GM18867 (cell line): ENCODE results near the gene MAMLD1.

Experiments
- ATAC-seq: cut with Tn5 transposase; IDR thresholded peaks from one replicate; pipeline ENCODE4 v1.9.1; 2021; ENCODE audit warnings: mild to moderate bottlenecking, moderate library complexity; ENCODE audit not compliant: unreplicated experiment

The MAMLD1 gene

GRCh38 chrX:150405006-150405405, 41.9 kb downstream of the MAMLD1 start:
- no peak for ATAC-seq

- ATAC-seq: no peak
These were observed 42.5 kb downstream of the MAMLD1 start for GRCh38 chrX:150405576-150405975.

- ATAC-seq: no peak
These were observed 43.5 kb downstream of the MAMLD1 start for GRCh38 chrX:150406596-150406995.

- ATAC-seq: no peak
These were observed 44.9 kb downstream of the MAMLD1 start for GRCh38 chrX:150408007-150408406.

- no peak for ATAC-seq
These were observed 45.4 kb downstream of the MAMLD1 start for GRCh38 chrX:150408561-150408960.

GRCh38 chrX:150409486-150409885, 46.4 kb downstream of the MAMLD1 start:
- ATAC-seq: no peak

GRCh38 chrX:150409964-150410363, 46.8 kb downstream of the MAMLD1 start:
- ATAC-seq: no peak

GRCh38 chrX:150410513-150410912, 47.4 kb downstream of the MAMLD1 start:
- no peak for ATAC-seq

- ATAC-seq: no peak
These were observed 48.5 kb downstream of the MAMLD1 start for GRCh38 chrX:150411656-150412055.

GRCh38 chrX:150414228-150414627, 51.1 kb downstream of the MAMLD1 start:
- no peak for ATAC-seq

- no peak for ATAC-seq
These were observed 53.4 kb downstream of the MAMLD1 start for GRCh38 chrX:150416469-150416868.

- ATAC-seq: no peak
These were observed 58.7 kb downstream of the MAMLD1 start for GRCh38 chrX:150421816-150422215.

- no peak for ATAC-seq
These were observed 66.5 kb downstream of the MAMLD1 start for GRCh38 chrX:150429594-150429993.

GRCh38 chrX:150436195-150436594, 73.1 kb downstream of the MAMLD1 start:
- ATAC-seq: no peak

GRCh38 chrX:150438165-150438564, 75.0 kb downstream of the MAMLD1 start:
- no peak for ATAC-seq

- no peak for ATAC-seq
These were observed 83.0 kb downstream of the MAMLD1 start for GRCh38 chrX:150446151-150446550.

- ATAC-seq: no peak
These were observed 83.9 kb downstream of the MAMLD1 start for GRCh38 chrX:150446995-150447394.

GRCh38 chrX:150449313-150449712, 86.2 kb downstream of the MAMLD1 start:
- no peak for ATAC-seq

GRCh38 chrX:150450519-150451177, 87.5 kb downstream of the MAMLD1 start:
- ATAC-seq: no peak

- ATAC-seq: no peak
These were observed 88.8 kb downstream of the MAMLD1 start for GRCh38 chrX:150451953-150452352.

GRCh38 chrX:150454083-150454482, 91.0 kb downstream of the MAMLD1 start:
- ATAC-seq: no peak

- no peak for ATAC-seq
These were observed 91.5 kb downstream of the MAMLD1 start for GRCh38 chrX:150454508-150455214.

- ATAC-seq: no peak
These were observed 92.1 kb downstream of the MAMLD1 start for GRCh38 chrX:150455215-150455608.
